ENCODE results near the gene AKAP13. TPM values are rescaled to one million over a fixed set of nuclear protein-coding genes. Genes with fewer than 3 reads are reported as not detected.

AKAP13 gene
- total RNA-seq, 4 donors from 2014 or later = 128 to 460 (median 243) TPM

DNA sequence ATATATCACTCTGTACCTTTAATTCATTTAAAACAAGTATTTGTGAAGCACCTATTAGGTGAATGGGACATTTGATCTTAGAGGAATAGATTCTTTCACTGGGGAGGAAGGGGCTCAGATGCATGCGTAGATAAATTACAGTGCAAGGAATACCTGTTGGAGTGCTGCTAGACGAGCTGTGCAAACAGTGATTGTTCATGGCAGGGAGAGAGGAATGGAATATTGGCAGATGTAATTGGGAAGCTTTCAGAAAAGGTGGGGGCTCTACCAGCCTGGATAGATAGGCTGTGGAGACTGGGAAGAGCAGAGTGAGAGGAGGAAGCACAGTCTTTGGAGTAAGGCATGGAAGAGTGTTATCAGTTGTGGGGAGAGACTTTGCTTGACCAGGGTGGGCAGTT, 116.8 kb downstream of the AKAP13 start:
- TF ChIP-seq, protein P1, sequence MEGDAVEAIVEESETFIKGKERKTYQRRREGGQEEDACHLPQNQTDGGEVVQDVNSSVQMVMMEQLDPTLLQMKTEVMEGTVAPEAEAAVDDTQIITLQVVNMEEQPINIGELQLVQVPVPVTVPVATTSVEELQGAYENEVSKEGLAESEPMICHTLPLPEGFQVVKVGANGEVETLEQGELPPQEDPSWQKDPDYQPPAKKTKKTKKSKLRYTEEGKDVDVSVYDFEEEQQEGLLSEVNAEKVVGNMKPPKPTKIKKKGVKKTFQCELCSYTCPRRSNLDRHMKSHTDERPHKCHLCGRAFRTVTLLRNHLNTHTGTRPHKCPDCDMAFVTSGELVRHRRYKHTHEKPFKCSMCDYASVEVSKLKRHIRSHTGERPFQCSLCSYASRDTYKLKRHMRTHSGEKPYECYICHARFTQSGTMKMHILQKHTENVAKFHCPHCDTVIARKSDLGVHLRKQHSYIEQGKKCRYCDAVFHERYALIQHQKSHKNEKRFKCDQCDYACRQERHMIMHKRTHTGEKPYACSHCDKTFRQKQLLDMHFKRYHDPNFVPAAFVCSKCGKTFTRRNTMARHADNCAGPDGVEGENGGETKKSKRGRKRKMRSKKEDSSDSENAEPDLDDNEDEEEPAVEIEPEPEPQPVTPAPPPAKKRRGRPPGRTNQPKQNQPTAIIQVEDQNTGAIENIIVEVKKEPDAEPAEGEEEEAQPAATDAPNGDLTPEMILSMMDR (IDR thresholded peaks at IDR 0.05) = no peak
- TF ChIP-seq POLR2A (IDR thresholded peaks at IDR 0.05) = no peak
- H3K4me1 ChIP-seq = peaks cover 5 to 19% of the 10 kb centered on the region in 2 donors
- H3K4me3 ChIP-seq = no peak overlapping the region
- no peaks in the 10 kb centered on the region for H3K9me3 ChIP-seq
- DNase-seq = no peak
- H3K27me3 ChIP-seq = no peaks in the 10 kb centered on the region
- intact Hi-C loops (cut with DNase I; ENCODE audit: low total_unique reads) = no loop called here
- H3K27ac ChIP-seq = no peak overlapping the region
- no peaks in the 10 kb centered on the region for H3K36me3 ChIP-seq

DNA sequence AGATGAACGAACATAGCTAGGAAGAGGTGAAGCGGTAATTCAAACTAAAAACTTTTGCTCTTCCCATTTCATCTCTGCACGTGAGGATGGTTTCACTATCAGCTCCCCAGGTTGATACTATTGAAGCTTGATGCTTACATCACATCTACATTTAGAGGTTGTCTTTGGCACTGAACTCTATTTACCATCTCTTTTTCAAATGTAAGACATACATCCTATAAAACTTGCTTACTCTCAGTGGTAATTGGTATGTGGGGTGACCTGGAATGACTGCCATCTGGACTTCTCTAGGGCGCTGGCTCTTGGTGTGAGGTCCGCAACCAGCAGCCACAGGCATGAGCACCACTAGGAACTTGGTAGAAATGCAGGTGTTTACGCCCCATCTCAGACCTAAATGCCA, 118.1 kb downstream of the AKAP13 start:
- H3K4me3 ChIP-seq = no peak overlapping the region
- no peak for TF ChIP-seq POLR2A (IDR thresholded peaks at IDR 0.05)
- TF ChIP-seq, protein P1 (IDR thresholded peaks at IDR 0.05) = no peak
- H3K36me3 ChIP-seq = no peaks in the 10 kb centered on the region
- DNase-seq = no peak
- intact Hi-C loops (cut with DNase I; ENCODE audit: low total_unique reads) = no loop called here
- no peaks in the 10 kb centered on the region for H3K27me3 ChIP-seq
- peak overlapping the region in 1 of 2 donors; percentile 22 for H3K27ac ChIP-seq
- H3K4me1 ChIP-seq = peaks cover 5 to 19% of the 10 kb centered on the region in 2 donors
- H3K9me3 ChIP-seq = no peaks in the 10 kb centered on the region

DNA sequence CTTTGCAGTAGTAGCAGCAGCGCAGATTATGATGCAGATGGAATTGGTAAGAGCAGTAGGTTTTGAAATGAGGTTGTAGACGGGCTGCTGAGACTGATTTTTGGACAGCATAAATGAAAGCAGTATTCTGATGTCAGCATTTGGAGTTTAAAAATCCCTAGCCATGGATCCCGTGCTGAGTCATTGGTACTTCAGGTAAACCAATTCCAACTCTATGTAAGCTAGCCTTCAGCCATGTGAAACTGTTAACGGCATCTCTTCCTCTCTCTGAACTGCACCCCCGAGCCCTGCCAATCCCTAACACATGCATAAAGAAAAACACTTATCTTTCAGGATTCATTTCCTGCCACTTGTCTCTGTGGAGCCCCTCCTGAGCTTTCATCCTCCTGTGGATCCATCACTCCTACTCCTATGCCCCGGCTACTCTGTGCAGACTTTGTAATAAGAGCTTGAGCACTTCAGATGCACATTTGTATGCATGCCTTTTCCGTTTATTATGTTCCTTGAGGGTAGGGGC, 119.0 kb downstream of the AKAP13 start:
- no peak for DNase-seq
- no peaks in the 10 kb centered on the region for H3K36me3 ChIP-seq
- H3K27ac ChIP-seq = peak overlapping the region; percentile 74 to 86
- no peaks in the 10 kb centered on the region for H3K9me3 ChIP-seq
- H3K27me3 ChIP-seq = no peaks in the 10 kb centered on the region
- H3K4me1 ChIP-seq = peaks cover 5 to 19% of the 10 kb centered on the region in 2 donors
- H3K4me3 ChIP-seq = no peak overlapping the region
- no peak for TF ChIP-seq POLR2A (IDR thresholded peaks at IDR 0.05)
- TF ChIP-seq, protein P1 (IDR thresholded peaks at IDR 0.05) = no peak
- intact Hi-C loops (cut with DNase I; ENCODE audit: low total_unique reads) = no loop called here

DNA sequence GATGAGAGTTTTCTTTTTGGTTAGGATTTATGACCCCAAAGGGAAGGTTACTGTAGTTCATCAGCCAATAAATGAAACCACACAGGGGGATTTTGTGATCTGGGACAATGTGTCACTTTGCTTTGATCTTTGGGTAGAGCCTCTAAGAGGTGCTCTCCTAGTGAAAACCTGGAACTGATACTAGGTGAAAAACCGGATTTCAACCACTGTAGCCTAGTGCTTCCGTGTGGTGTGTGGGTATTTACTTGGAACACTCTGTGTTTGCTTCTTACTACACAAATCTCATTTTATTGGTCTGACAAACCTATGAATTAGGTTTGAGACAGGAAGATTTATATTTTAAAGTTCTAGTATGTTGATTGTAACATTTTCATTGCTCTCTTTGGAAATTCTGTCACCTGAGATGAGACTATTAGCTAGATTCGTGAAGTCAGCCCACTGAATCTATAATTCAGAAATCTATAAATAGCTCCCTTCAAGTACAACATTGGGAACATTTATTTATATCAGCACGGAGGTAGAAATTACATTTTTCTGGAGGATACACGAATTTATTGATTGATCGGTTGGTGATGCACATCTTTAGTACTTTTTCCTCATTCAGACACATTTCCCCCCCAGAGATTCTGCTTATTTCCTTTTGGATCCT, 119.8 kb downstream of the AKAP13 start:
- Histone ChIP-seq H3K4me3 (no peak overlapping the region), H3K4me1 (peaks cover 5 to 19% of the 10 kb centered on the region in 2 donors), H3K36me3 (no peaks in the 10 kb centered on the region), H3K27ac (peak overlapping the region; percentile 74 to 86), H3K27me3 (no peaks in the 10 kb centered on the region), H3K9me3 (no peaks in the 10 kb centered on the region)
- DNase-seq = no peak
- TF ChIP-seq POLR2A (IDR thresholded peaks at IDR 0.05) = no peak
- TF ChIP-seq, protein P1 (IDR thresholded peaks at IDR 0.05) = no peak
- intact Hi-C loops (cut with DNase I; ENCODE audit: low total_unique reads) = no loop called here

DNA sequence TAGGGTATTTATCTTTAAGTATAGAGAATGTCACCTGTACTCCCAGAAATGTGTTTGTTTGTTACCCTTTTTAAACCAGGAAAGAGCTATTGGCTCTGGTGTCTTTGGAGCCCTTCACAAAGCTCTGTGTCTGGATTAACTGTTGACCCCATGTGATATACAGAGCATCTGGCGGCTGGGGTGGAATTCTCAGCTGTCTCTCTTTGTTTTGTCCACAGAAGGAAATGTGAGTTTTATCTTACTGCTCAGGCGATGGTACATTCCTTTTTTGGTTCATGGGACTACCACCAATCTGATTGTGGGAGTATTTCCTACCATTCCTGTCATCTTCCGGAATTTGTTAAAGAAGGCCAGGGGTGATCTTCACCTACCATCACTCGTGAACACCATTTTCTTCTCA, 120.3 kb downstream of the AKAP13 start:
- Histone ChIP-seq H3K36me3 (no peaks in the 10 kb centered on the region), H3K9me3 (no peaks in the 10 kb centered on the region), H3K27me3 (no peaks in the 10 kb centered on the region), H3K4me3 (no peak overlapping the region), H3K4me1 (peaks cover 5 to 19% of the 10 kb centered on the region in 2 donors), H3K27ac (peak overlapping the region; percentile 74 to 86)
- peak; percentile 49 to 58 for DNase-seq
- intact Hi-C loops (cut with DNase I; ENCODE audit: low total_unique reads) = no loop called here
- TF ChIP-seq POLR2A (IDR thresholded peaks at IDR 0.05) = no peak
- TF ChIP-seq, protein P1 (IDR thresholded peaks at IDR 0.05) = no peak

All from uterus (tissue), 4 donors.